Liver (tissue), 3 donors: Measurements from ENCODE around the gene KCNN3.

ENCODE experiments used
- ATF3 ChIP-seq: IDR thresholded peaks from 2 replicates; pipeline ENCODE4 v1.6.1; 2016; ENCODE audit warnings: antibody characterized with exemption
- CTCF ChIP-seq: fragments of 150-350 bp; IDR thresholded peaks from 2 replicates; pipeline ENCODE4 v1.5.1; 2017; ENCODE audit warnings: improper control_type of control experiment, low read depth, low read length; ENCODE audit not compliant: missing input control
- EGR1 ChIP-seq, 2 donors: IDR thresholded peaks; 2 replicates each; pipeline ENCODE4 v1.6.1; 2016 to 2018; ENCODE audit warnings: antibody characterized with exemption in 2 of 2, low read depth in 2 of 2
- FOXA1 ChIP-seq: IDR thresholded peaks from 2 replicates; pipeline ENCODE4 v1.6.1; 2016; ENCODE audit warnings: antibody characterized with exemption
- MAX ChIP-seq: IDR thresholded peaks from 2 replicates; pipeline ENCODE4 v1.6.1; 2016; ENCODE audit warnings: antibody characterized with exemption
- RAD21 ChIP-seq, 2 donors: IDR thresholded peaks; 2 replicates each; pipeline ENCODE4 v1.6.1; 2016; ENCODE audit warnings: antibody characterized with exemption in 2 of 2, mild to moderate bottlenecking in 2 of 2
- REST ChIP-seq: IDR thresholded peaks from 2 replicates; pipeline ENCODE4 v1.6.1; 2016; ENCODE audit warnings: antibody characterized with exemption, mild to moderate bottlenecking
- SP1 ChIP-seq: IDR thresholded peaks from 2 replicates; pipeline ENCODE4 v1.6.1; 2018; ENCODE audit warnings: antibody characterized with exemption, mild to moderate bottlenecking
- TAF1 ChIP-seq: conservative IDR thresholded peaks from 2 replicates; pipeline ENCODE4 v1.6.1; 2016; ENCODE audit warnings: antibody characterized with exemption, mild to moderate bottlenecking
- YY1 ChIP-seq: IDR thresholded peaks from 2 replicates; pipeline ENCODE4 v1.6.1; 2016; ENCODE audit warnings: antibody characterized with exemption, mild to moderate bottlenecking
- ZBTB33 ChIP-seq: IDR thresholded peaks from 2 replicates; pipeline ENCODE4 v1.6.1; 2016; ENCODE audit warnings: antibody characterized with exemption
- donor health status: healthy.
- donor health status: healthy.

GRCh38 chr1:154895798-154896197 lies 25.7 kb upstream of the KCNN3 start:
- TF ChIP-seq CTCF (no peak), ATF3 (no peak), REST (no peak), TAF1 (no peak), MAX (no peak), YY1 (no peak), FOXA1 (no peak), RAD21 (IDR thresholded peaks at IDR 0.05) (no peak), EGR1 (IDR thresholded peaks at IDR 0.05; ENCODE audit: low read depth in 2 of 2) (no peak), SP1 (no peak), ZBTB33 (no peak)
